NCI-H187 treated with DMSO at 0.1 percent for 48 hours (cell line): ENCODE data around the gene KRTAP10-3.
"Not testable (repeated sequence)": the region's sequence is repeated elsewhere in the genome, so short reads cannot be mapped to it uniquely, and the experiment has no call there.

Experiments
- DNase-seq: peaks from one replicate; lab custom pipeline; 2025; lab: John Stamatoyannopoulos, UW

Gene KRTAP10-3

DNA sequence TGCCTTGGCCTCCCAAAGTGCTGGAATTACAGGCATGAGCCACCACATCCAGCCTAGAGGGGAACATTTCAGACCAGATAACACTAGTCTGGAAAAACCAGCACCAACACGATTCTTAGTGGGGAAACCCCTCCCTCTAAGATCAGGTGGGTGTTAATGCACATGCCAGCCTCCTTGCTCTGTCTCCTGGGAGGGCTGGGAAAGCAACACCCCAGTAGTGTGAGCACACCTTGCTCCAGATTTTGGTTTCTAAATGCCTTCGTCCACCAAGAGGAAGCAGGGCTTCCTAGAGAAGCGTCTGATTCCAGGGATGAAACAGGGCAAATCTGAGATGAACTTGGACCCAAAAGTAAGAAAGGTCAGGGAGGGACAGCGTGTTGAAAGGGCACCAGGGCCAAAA lies 12.7 kb upstream of the KRTAP10-3 start:
- no peak for DNase-seq

DNA sequence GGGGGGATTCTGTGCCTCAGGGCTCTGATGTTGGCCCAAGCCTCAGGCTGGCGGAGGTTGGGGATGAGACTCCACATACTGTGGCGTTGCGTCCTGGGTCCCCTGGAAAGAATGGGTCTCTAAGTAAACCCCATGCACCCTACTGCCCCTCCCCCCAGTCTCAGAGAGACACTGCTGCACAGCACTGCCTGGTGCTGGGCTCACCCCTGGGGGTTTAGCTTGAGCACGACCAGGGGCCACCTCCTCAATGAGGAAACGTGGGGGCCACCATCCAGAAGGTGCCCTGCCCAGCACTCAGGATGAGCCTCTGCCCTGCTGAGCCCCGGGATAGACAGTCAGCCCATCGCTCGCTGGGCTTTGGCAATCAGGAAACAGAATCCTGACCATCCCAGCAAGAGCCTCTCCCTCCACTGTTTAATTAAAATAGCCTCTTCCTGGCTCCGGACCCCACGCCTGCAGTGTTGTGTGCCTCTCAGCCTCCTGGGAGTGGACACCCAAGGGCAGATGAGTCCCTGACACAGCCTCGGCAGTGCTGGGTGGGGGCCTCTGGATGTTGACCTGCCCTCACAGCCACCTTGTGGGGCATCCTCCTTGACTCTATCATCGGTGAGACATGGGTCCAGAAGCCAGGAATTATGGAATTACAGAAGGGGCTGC lies 11.4 kb upstream of the KRTAP10-3 start:
- no peak for DNase-seq

DNA sequence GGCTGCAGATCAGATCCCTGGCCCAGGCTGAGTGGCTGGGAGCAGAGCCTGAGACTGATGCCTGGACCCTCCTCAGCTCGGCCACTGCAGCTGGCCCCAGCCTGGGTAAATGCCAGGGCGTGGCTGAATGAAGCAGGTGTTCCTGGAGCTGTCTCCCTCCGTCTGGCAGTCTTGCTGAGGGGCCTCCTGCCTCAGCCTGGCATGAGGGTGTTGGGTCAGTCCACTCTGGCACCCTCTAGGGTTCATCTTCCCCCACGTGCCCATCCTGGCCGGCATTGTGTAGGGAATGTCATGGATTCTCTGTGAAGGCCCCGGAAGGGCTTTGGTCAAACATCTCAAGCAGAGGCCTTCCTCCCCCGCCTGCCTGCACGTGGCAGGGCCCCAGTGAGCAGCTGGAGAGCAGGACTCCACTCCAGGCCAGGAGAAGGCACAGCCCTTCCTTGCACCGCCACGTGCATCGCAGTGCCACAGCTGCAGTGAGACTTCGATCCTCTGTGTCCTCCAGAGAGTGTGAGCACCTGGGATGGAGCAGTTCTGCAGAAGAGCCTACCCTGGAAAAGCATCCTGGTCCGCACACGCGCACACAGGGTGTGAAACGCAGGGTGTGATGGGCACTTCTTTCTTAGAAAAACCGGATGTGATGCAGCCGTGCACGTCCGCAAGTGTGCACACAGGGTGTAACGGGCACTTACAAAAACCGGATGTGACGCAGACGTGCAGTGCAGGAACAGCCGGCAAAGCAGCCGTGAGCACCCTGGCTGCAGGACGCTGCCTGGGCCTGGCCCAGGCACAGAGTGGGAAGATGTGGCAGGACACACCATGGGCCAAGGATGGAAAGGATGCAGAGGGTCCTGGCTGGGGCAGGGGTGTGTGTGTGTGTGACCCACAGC lies 10.3 kb upstream of the KRTAP10-3 start:
- DNase-seq: no peak

DNA sequence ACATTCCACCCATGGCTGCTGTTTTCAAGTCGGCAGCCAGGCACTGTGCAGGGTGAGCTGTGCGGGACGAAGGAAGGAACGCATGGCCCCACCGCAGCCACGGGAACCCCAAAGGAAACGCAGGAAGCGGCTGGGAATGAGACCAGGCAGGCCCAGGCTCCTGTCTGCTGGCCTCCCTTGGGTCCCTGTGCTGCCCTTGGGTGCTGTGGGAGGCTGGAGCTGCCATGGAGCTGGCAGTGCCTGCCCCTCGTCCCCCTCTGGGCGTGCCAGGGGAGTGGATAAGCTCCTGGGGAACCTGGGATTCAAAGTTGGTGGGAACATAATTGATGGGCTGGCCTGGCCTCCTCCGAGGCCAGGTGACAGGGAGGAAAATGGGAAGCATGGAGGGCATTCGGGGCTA lies 9.7 kb upstream of the KRTAP10-3 start:
- DNase-seq: no peak

DNA sequence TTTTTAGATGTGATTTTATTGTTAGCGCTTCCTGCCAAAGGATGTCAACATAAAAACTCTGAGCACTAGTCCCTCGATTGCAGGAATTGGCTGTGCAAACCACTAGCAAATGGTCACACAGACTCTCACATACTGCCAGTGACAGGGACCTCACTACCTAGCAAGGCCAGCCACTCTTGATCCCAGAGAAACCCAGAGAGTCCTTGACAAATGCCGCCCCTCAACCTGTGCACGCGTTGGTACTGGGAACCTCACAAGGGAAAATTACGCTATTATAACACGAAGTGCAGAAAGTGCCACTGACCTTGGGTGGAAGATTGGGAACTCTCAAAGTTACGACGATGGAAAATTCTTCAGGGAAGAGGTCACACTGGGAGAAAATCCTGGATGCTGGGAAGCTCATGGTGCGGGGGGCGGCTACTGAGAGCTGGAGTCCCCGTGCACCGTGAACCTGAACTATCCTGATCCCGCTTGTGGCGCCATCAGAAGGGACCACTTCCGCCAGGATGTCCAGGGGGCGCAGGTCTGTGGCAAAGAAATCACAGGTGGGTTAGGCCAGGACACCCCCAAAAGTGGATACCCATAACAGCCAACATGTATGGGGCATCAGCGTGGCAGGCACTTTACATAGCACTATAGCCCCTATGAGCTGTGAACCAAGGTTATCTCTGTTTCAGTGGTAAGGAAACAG lies 9.0 kb upstream of the KRTAP10-3 start:
- DNase-seq: no peak

DNA sequence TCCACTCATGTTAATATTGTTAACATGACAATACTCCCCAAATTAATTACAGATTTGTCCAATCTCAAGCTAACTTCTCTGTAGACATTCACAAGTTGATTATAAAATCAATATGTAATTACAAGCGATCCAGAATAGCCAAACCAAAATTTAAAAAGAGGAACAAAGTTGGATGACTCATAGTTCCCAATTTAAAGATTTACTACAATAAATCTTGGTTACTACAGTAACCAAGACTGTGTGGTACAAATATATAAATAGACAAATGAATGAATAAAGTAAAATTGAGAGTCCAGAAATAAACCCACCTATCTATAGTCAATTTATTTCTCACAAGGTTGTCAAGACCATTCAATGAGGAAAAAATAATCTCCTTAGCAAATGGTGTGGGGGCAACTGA lies 7.8 kb upstream of the KRTAP10-3 start:
- DNase-seq: no peak

DNA sequence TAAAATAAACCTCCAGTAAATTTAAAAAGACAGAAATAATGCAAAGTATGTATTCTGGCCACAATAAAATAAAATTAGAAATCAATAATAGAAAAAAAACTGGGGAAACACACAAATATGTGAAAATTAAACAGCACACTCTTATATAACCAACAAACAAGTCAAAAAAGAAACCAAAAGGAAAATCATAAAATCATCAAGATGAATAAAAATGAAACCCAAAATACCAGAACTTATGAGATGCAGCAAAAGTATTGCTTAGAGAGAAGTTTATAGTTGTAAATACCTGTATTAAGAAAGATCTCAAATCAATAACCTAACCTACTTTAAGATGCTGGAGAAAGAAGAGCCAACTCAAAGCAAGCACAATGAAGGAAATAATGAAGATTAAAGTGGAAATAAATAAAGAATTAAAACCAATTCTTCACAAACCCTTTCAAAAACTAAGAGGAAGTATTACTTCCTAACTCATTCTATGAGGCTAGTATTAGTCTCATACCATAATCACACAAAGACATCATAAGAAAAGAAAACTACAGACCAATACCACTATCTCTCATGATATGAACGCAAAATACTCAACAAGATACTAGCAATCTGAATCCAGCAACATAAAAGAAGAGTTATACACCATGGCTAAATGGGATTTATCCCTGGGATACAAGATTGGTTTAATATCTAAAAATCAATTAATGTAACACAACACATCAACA lies 6.4 kb upstream of the KRTAP10-3 start:
- DNase-seq: no peak

DNA sequence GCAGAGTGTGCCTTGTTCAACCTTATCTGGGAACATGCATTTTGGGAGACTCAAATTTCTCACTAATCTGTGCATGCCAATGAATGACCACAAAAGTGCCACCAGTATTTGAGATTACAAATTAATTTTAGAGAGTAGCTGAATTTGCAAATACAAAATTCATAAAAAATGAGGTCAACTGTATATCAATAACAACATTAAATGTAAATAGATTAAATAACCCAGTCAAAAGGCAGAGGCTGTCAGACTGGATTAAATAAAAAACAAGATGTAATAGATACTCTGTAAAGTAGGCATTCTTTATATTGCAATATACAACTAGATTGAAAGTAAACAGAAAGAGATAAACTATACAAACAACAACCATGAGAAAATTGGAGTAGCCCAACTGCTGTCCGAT lies 5.5 kb upstream of the KRTAP10-3 start:
- no peak for DNase-seq

DNA sequence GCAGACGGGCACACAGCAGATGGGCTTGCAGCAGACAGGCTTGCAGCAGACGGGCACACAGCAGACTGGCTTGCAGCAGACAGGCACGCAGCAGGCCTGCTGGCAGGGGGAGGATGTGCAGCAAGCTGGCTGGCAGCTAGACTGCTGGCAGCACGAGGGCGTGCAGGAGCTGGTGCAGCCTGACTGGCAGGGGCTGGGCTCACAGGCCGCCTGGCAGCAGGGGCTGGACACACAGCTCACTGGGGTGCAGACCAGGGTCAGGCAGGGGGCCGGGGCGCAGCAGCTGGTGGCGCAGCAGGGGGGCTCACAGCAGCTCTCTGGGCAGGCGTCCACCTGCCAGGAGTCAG lies 293 bp downstream of the KRTAP10-3 start:
- not testable (repeated sequence) for DNase-seq

DNA sequence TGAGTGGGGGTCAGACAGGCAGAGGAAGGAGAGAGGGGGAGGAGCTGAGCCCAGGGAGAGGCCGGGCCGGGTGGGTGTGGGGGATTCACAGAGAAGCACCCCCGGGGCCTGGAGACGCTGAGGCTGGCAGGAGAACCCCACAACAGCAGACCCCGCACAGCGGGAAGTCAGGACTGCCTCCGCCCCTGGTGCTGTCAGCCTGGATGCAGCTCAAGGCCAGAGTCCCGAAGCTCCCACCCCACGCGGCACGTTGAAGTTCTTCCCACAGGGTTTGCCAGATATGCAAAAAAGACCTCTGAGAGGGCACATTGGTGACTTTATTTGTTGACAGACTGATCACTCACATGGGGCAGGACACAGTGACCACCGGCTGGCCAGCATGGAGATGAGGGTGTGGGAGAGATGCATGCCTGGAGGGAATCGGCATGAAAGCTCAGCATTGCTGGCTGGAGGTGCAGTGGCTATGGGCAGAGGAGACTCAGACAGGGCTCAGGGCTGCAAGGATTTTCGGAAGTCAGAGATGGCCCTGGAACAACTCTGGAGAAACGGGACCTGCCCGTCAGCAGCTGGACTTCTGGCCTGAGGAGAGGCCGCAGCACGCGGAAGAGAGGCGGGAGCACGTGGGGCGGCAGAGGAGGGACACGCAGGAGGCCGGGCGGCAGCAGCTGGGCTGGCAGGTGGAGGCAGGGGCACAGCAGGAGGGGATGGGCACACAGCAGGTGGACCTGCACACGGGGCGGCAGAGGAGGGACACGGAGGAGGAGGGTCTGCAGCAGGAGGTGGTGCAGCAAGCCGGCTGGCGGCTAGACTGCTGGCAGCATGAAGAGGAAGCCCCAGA lies 885 bp downstream of the KRTAP10-3 start:
- no peak for DNase-seq

DNA sequence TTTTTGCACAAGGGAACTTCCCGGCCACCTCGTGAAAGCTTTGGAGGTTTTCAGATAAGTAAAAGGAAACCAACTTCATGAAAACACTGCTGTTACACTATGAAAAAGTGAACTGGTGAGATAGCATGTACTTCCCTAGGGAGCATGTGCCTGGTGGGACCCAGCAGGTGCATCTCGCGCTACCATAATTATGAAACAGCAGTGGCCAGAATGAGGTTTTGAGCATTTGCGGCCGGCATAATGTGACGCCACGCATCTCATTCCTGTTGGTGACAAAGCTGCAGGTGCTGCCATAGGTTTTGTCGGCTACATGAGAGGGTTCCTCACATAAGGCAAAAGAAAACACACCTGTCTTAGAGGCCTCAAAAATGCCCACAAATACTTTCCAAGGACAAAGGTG lies 1.7 kb downstream of the KRTAP10-3 start:
- no peak for DNase-seq

DNA sequence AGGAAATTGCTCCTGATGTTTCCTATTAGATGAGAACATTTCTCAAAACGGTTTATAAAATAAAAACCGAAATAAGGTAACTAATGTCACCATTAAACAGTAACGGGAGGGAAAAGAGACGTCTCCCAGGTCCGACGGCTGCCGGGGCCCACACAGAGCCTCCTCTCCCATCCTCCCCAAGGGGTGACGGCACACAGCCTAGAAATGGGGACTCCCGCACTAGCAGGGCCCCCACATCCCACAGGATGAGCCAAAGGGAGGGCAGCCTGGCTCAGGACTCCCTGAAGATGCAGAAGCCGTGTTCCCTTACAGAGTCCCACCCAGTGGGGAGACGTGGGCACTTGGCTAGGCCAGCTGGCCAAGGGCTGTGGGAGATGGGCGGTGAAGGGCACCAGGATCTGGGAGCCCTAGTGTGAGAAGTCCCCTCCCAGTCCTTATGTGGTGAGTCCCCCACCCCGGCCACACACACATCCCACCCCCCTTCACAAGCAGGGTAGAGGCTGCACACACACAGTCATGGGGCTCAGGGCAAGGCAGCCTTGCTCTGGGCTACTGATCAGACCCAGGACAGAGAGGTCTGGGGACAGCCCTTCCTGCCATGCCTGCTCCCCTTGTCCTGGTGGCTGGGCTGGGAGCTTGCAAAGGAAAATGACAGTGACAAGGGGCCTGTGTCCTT lies 3.3 kb downstream of the KRTAP10-3 start:
- no peak for DNase-seq

DNA sequence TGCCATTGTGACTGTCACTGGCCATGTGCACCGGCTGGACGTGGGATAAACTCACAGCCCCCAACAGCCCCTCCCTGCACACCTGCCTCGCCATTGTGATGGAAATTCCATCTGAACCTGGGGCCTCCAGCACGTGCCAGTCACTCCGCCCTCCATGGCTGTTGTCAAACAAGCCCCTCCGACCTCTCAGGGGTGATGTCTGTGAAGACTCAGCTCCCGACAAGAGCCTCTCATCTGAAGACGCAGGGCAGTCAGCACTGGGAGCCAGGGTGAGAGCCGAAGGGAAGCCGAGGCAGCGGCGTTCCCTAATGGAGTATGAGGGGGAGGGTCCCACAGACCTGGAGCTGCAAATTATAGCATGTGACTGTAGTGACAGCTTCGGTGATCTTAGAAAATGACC lies 5.9 kb downstream of the KRTAP10-3 start:
- DNase-seq: no peak

DNA sequence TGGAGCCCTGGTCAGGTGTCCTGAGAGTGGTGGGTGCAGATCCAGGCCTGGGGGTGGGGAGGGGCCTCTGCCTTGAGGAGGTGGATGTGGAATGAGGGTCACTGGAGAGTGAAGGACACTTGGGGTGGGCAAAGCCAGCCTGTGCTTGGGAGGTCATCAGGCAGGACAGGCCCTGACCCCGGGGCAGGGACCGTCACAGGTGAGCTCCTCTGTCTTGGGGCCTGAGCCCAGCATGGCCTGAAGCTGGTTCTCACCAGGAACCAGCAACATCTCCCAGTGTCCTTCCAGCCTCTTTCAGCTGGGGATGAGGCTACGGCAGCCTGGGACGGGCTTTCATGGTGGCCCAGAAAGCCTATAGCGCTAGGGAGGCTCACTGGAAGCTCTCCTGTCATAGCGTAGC lies 6.5 kb downstream of the KRTAP10-3 start:
- no peak for DNase-seq

DNA sequence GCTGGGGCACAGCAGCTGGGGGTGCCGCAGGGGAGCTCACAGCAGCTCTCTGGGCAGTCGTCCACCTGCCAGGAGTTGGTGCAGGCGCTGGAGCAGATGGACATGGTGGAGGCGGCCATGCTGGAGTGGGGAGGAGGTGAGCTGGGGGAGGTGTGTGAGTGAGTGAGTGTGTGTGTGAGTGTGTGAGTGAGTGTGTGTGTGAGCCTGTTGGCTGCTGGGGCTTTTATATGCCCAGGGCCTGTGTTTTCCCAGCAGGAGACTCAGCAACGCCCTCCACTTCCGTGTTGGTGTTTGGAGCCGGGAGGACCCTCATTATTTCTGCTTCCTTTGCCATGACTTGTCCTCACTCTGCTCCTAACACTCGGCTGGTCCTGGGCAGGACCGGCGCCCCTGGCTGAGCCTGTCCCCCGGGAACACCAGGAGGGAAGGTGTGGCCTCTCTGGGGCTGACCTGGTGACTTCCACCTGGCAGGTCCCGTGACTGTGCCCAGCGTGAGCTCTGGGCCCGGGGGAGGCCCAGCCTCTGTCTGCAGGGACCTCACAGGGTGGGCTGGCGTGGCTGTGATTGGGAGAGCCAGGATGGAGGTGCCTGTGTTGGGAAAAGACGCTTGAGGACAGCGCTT lies 7.1 kb downstream of the KRTAP10-3 start, which contains the start of gene KRTAP10-2:
KRTAP10-2 (minus strand) TSS at position 166 of the 622 bp plus-strand sequence; CDS start at position 119, 47 bp downstream.
- no peak for DNase-seq

DNA sequence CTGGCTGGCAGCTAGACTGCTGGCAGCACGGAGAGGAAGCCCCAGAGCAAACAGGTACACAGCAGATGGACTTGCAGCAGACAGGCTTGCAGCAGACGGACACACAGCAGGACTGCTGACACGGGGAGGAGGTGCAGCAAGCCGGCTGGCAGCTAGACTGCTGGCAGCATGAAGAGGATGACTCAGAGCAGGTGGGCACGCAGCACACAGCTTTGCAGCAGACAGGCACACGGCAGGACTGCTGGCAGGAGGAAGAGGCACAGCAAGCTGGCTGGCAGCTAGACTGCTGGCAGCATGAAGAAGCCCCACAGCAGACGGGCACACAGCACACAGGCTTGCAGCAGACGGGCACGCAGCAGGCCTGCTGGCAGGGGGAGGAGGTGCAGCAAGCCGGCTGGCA lies 7.8 kb downstream of the KRTAP10-3 start:
- DNase-seq: no peak

DNA sequence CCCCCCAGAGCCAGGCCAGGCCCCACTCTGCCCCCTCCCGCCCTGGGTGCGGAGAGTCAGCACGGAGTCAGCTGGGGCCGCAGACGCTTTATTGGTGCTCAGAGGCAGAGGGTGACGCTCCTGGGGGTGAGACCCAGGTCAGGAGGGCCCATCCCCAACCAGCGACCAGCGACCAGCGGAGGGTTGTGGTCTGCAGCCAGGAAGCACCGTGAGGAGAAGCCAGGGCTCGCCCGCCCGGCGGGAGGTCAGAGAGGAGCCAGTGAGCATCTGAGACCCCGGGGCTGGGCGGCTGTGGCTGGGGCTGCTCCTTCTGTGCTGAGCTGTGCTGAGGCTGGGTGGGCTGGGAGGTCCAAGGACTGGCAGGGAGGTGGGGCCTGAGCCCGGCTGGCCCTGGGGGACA lies 8.3 kb downstream of the KRTAP10-3 start:
- not testable (repeated sequence) for DNase-seq

DNA sequence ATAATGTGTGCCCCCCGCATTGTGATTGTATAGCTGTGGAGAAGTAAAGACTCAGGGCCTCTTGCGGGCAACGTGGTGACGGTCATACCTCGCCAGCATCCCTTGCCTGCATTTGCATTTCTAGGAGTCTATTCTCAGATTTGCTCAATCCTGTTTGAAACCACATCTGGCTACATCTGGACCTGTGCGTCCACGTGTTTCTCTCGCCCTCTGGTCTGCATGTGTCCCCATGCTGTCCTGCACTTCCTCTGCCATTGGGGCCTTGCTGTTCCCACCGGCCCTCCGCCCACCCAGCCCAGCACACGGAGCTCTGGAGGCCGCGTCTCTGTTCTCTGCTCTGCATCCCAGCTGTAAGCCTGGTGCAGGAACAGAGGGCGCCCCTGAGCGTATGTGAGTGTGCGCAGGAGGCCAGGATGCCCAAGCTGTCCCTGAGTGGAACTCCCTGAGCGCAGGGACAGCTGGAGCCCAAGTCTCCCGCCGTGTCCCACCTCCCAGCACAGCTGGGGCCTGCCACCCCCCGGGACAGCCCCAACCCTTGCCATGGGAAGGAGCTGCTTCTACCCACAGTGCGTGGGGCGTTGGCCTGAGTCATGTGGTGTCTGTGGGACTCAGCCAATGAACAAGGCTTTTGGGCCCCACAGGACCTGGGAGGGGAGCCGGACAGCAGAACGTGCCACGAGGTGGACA lies 8.9 kb downstream of the KRTAP10-3 start:
- no peak for DNase-seq

DNA sequence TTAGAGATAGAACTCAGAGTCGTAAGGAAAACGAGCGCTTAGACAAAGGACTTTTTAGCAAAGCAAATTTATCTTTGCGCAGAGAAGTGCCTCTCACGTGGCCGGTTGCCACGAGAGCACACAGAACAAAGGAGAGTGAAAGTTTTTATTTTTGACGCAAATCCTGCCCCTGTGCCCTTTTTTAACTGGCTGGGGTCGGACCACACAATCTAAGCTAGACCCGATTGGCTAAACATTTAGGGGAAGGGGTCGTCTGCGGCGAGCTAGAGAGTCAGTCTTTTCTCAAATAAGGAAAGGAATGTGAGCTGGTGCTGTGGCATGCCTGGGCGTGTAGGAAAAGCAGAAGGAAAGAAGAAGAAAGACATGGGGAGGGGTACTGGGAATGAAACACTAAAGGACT lies 9.7 kb downstream of the KRTAP10-3 start:
- DNase-seq: no peak

DNA sequence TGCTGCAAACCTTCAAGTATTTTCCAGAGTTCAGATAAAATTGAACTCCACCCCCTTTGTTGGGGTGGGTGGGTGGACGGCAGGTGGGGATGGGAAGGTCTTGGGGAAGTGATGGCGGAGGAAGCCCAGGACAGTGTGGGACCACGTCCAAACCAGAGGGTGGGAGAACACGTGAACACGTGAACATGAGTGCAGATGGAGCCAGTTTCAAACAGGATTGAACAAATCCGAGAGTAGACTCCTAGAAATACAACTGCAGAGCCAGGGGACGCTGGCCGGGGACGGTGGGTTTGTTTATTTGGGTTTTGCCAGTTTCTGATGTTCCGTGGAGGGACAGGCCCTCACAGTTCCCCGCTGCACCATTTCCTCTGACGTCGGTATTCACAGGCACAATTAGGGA lies 10.2 kb downstream of the KRTAP10-3 start:
- no peak for DNase-seq
